HG02571 (cell line): ENCODE results near the gene DIP2B.
"Not testable (repeated sequence)": the region's sequence is repeated elsewhere in the genome, so short reads cannot be mapped to it uniquely, and the experiment has no call there.

Experiments used
- ATAC-seq: cut with Tn5 transposase; IDR thresholded peaks from one replicate; pipeline ENCODE4 v1.9.1; 2021; ENCODE audit warnings: mild to moderate bottlenecking, moderate library complexity; ENCODE audit not compliant: unreplicated experiment

DIP2B gene

DNA sequence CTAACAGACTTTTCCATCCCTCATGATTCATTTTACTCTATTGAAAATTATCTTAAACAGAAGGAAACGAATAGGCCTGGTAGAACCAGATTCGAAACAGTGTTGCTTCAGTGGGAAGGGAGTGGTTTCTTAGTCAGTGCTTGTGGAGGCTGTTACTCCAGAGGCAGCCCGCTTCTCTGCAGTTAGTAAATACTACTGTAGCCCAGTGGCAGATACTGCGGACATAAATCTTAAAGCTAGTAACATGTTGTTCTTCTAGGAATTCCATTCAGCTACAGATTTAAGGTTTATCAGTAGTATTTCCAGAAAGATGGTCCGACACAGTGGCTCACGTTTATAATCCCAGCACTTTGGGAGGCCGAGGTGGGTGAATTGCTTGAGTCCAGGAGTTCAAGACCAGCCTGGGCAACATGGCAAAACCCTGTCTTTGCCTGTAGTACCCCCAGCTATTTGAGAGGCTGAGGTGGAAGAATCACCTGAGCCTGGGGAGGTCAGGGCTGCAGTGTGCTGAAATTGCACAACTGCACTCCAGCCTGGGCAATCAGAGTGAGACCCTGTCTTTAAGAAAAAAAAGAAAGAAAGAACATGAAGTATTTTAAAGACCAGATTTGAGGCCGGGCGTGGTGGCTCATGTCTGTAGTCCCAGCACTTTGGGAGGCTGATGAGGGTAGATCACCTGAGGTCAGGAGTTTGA lies 45.9 kb downstream of the DIP2B start:
- no peak for ATAC-seq

GRCh38 chr12:50551866-50552265 lies 47.1 kb downstream of the DIP2B start:
- no peak for ATAC-seq

DNA sequence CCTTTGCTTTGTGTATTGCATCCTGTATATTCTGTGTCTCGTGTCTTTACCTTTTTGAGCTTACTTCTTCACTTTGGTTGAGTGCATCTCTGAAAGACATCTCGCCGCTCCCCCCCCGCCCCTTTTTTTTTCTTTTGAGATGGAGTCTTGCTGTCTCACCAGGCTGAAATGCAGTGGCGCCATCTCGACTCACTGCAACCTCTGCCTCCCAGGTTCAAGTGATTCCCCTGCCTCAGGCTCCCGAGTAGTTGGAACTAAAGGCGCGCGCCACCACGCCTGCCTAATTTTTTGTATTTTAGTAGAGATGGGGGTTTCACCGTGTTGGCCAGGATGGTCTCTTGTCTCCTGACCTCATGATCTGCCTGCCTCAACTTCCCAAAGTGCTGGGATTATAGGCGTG lies 49.9 kb downstream of the DIP2B start:
- ATAC-seq: no peak

DNA sequence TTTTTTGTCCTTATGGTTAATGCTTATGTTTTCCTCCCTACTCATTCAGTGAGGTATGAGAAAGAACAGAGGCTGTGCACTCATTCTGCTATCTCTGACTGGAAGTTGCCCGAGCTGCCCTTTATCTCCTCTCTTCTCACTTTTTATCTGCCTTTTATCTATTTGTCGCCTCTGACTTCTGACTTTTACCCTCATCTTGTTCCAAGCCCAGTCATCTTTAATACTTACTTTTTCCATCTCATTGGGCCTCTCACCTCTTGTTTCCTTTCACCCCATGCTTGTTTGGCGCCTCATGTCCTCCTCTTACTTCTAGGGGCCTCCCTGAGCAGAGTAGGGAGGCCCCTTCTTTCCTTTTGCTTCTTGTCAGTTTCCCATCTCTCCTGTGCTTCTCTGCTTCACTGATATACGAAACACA lies 50.7 kb downstream of the DIP2B start:
- ATAC-seq: no peak

DNA sequence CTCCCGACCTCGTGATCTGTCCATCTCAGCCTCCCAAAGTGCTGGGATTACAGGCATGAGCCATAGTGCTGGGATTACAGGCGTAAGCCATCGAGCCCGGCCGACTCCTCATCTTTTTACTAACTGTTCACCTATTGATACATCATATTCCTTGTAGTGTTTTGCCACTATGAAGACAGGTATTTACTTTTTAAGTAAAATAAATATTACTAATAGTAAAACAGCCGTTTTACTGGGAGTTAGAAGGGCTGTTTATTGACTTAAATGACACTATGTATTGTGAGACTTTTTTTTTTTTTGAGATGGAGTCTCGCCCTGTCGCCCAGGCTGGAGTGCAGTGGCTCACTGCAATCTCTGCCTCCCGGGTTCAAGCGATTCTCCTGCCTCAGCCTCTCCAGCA lies 51.5 kb downstream of the DIP2B start:
- ATAC-seq: no peak

- ATAC-seq: not testable (repeated sequence)
Measured at GRCh38 chr12:50556796-50557195, 52.0 kb downstream of the DIP2B start.

GRCh38 chr12:50557421-50557820 lies 52.6 kb downstream of the DIP2B start:
- ATAC-seq: no peak

GRCh38 chr12:50558970-50559369 lies 54.2 kb downstream of the DIP2B start:
- no peak for ATAC-seq

DNA sequence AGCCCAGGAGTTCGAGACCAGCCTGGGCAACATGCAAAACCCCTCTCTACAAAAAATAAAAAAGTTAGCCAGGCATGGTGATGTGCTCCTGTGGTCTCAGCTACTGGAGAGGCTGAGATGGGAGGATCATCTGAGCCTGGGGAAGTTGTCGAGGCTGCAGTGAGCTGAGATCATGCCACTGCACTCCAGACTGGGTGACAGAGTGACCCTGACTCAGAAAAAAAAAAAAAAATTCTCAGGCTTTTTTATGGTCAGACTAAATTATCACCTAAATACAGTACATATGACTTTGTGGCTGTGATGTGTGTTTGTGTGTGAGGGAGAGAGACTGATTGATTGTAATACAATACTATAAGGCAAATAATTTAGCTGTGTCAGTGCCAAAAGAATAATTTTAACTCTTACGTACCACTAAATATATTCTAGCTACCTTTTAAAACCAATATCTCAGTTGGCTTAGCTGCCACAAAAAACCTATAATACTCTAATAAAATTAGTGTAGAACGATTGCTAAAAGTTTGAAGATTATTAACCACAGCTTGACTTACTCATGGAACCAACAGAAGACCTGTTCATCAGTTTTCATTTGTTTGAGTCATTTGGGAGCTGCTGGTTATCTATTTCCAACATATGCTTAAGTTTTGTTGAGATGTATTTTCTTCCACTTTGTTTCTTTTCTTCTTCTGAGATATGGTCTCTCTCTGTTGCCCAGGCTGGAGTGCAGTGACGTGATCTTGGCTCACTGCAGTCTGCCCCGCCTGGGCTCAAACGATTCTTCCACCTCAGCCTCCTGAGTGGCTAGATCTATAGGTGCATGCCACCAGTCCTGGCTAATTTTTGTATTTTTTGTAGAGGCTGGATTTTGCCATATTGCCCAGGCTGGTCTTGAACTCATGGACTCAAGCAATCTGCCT lies 58.0 kb downstream of the DIP2B start:
- no peak for ATAC-seq

DNA sequence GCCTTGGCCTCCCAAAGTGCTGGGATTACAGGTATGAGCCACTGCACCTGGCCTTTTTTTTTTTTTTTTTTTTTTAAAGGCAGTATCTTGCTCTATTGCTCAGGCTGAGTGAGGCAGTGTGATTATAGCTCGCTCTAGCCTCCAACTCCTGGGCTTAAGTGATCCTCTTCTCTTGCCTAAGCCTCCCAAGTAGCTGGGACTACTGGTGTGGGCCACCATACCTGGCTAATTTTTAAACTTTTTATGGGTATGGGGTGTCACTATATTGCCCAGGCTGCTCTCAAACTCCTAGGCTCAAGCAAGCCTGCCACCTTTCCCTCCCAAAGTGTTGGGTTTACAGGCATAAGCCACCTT lies 58.6 kb downstream of the DIP2B start:
- no peak for ATAC-seq

DNA sequence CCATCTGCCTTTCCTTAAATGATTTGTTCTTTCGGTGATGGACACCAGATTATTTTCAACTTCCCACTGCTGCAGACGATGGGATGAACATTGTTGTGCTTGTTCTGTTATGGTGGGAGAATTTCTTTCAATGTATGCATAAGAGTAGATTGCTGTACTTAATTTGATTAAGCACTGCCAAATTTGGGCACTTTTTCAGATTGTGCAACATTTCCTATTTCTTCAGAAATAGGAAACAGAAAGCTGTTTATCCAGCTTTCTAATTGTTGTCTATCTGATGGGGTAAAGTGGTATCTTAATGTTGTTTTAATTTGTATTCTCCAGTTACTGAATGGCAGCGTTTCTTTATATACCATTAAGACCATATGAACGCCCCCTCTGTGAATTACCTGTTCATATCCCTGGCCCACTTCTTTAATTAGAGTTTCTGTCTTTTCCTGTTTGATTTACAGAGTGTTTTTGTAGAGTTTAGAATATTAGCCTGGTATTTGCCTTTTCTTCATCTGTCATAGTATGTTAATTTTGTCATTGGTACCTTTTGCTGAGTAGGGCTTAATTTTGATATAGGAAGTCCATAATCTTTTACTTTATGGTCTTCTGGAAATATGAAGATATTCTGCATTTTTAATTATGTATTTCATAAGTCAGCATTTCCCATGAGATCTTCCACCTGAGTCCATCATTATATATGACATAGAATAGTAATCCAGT lies 59.6 kb downstream of the DIP2B start:
- no peak for ATAC-seq

- ATAC-seq: no peak
Measured at GRCh38 chr12:50564948-50565297, 60.1 kb downstream of the DIP2B start.

DNA sequence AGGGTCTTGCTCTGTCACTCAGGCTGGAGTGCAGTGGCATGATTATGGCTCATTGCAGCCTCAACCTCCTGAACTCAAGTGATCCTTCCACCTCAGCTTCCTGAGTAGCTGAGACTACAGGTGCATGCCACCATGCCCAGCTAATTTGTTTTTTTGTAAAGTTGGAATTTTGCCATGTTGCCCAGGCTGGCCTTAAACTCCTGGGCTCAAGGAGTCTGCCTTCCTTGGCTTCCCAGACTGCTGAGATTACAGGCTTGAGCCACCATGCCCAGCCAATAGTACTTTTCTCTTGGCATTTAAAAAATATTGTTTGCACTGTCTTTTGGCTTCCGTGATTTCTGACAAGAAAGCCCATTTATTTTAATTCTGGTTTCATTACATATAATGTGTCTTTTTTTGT lies 61.3 kb downstream of the DIP2B start:
- no peak for ATAC-seq

DNA sequence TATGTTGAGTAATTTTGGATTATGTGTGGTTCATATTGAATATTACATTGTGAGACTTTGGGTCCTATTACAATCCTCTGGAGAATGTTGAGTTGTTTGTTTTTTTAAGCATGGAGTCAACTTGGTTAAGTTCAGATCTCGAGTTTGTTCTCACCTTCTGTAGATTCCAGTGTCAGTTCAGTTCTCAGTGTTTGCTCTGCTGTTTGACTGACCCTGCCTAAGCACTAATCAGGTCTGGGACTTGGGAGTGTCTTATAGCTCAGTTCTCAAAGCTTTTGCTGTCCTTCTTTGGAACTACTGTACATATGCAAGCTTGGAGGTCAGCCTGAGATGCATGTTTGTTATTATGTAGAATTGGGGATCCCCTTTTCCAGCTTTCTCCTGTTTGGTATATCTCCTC lies 63.1 kb downstream of the DIP2B start:
- no peak for ATAC-seq

GRCh38 chr12:50568338-50569091 lies 63.7 kb downstream of the DIP2B start:
- ATAC-seq: no peak

- no peak for ATAC-seq
Measured at GRCh38 chr12:50569321-50569720, 64.5 kb downstream of the DIP2B start.

DNA sequence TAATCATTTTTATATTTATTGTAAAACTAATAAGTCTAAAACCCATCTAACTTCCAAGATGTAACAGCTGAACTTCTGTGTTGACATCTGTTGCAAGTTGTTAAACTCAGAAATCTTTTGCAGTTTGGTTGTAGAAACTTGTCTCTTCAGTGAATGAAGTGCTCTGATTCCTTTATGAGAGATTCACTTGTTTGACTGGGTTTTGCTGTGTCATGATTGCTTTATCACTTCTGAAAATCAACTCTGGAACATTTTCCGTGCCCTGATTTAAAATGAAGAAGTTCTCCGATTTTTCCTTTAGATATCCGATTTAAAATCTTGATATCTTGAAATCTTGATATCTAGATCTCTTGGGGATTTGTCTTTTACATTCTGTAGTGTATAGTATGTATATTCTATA lies 65.1 kb downstream of the DIP2B start:
- ATAC-seq: no peak

DNA sequence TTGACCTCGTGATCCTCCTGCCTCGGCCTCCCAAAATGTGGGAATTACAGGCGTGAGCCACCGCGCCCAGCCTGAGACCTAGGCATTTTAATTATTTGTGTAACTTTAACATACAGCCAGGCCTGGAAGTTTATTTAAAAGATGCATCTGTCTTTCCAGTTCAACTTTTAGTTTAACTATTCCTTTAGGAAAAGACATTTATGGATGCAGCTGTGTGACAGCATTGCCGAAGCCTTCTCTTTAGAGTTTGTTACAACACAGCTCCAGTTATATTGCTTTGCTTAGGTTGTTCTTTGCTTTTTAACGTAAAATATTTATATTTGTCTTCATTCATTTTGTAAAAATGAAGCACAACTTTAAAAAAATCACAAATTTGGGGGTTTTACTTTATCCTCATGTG lies 67.0 kb downstream of the DIP2B start:
- ATAC-seq: no peak

DNA sequence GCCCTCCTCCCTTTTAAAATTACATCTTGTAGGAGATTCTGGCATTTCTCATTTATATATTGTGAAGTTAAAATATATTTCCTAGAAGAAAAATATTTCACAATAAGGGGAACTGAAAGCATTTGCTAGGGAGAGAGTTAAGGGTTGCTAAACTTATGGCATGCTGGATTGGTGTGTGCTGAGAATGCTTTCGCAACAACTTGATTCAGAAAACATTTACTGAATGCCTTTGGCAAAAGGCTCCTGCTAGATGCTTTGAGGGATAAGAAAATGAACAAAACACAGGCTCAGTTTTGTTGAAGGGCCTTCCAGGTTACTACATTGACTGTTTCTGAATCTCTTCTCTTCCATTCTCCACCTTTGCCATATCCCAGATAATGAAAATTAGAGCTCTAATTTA lies 67.5 kb downstream of the DIP2B start:
- no peak for ATAC-seq

GRCh38 chr12:50572760-50573159 lies 68.0 kb downstream of the DIP2B start:
- ATAC-seq: no peak

DNA sequence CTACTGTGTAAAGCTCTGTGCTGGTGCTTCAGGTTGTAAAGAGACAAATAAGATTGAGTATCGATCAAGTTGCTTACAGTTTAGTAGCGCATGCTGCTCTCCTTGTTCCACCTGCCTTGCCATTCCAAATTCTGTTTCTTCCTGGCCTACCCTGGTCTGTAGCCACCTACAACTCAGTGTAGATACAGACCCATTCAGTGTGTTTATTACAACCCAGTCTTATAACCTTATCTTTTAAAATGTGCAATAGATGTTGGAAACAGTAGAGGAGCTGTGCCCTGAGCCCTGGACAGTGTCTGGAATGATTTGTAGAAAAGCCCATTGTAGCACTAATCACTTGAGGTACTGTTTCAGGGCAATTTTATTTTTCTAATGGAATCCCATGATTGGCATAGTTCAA lies 68.5 kb downstream of the DIP2B start:
- ATAC-seq: no peak
